Activated CD8-positive, alpha-beta memory T cell treated with anti-CD3 and anti-CD28 coated beads, Interleukin-2, amount 50 U/mL, for 1 hour (primary cell): Measurements from ENCODE around the gene ST8SIA6.
"Not testable (repeated sequence)": the region's sequence is repeated elsewhere in the genome, so short reads cannot be mapped to it uniquely, and the experiment has no call there.

ENCODE experiments used
- DNase-seq: peaks from one replicate; pipeline ENCODE4 v3.0.0-alpha.2; 2020; ENCODE audit errors: extremely low read depth

ST8SIA6 gene, protein sequence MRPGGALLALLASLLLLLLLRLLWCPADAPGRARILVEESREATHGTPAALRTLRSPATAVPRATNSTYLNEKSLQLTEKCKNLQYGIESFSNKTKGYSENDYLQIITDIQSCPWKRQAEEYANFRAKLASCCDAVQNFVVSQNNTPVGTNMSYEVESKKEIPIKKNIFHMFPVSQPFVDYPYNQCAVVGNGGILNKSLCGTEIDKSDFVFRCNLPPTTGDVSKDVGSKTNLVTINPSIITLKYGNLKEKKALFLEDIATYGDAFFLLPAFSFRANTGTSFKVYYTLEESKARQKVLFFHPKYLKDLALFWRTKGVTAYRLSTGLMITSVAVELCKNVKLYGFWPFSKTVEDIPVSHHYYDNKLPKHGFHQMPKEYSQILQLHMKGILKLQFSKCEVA

DNA sequence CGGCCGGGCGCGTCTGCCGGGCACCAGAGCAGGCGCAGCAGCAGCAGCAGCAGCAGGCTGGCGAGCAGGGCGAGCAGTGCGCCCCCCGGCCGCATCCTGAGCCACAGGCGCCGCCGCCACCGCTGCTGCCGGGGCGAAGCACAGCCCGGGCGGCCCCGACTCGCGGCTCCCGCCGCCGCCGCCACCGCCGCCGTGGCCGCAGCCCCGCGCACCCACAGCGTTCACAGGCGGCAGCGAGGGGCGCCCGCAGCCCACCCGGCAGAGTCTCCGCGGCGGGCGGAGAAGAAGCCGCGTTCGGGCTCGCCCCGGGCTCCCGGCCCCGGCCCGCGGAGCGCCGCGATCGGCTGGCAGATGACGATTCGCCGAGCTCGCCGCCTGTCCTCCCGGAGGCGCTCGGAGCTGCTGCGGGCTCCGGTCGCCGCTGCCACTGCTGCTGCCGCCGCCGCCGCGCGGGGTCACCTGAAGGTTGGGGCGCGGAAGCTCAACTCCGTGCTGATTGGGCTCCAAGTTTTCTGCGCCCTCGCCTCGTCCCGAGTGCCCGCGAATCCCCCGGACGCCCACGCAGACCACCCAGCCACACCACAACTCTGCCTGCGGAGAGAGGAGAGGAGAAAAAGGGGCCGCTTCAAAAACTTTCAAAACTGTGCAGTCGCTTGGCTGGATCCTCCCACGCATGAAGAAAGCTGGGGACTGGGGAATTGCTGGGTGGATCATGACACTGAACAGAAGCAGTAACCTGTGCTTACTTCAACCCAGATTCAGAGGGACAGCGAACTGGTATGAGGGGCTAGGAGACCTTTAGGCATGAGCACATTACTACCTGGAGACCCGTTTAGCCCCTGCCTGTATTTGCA, at the start of gene ST8SIA6:
Gene ST8SIA6, minus strand, starts transcription at position 435 of the 854 bp plus-strand sequence. Its CDS starts 340 bp downstream, at position 95.
- DNase-seq = no peak

DNA sequence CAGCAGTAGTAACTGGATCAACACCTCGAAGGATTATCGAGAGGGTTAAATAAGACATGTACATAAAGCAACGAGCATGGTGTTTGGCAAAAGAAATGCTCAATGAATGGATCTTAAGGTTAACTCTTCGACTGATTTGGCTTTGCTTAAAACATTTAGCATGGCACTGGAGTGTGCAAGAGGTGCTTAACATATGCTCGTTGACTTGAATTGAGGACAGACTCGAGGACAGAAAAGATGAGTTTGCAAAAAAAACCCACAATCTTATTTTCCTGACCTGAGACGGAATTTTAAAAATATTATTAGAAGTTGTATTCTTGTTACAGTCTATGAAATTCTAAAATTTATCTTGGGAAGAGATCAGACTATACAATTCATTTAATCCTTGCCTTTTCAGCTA, 49.4 kb upstream of the ST8SIA6 start:
- DNase-seq = no peak

DNA sequence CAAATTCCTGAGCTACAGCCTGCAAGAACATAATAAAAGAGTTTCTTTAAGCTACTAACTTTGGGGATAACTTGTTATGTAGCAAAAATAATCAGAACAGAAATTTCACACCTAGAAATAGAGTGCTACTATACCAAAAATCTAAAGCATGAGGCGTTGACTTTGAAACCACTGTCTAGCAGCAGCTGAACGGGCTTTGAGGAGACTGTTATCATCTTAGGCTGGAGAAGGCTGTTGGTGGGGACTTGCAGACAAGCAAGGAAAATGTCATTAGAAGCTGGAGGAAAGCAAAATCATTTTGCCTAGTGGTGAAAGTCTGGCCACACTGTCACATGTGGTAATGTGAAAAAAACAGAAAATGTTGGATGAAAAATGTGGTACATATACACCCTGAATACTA, 48.4 kb upstream of the ST8SIA6 start:
- DNase-seq = no peak

DNA sequence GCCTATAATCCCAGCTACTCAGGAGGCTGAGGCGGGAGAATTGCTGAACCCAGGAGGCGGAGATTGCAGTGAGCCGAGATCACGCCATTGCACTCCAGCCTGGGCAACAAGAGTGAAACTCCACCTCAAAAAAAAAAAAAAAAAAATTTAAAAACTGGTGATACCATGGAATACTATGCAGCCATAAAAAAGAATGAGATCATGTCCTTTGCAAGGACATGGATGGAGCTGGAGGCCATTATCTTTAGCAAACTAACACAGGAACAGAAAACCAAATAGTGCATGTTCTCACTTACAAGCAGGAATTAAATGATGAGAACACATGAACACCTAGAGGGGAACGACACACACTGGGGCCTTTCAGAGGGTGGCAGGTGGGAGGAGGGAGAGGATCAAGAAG, 44.6 kb upstream of the ST8SIA6 start:
- DNase-seq = not testable (repeated sequence)

DNA sequence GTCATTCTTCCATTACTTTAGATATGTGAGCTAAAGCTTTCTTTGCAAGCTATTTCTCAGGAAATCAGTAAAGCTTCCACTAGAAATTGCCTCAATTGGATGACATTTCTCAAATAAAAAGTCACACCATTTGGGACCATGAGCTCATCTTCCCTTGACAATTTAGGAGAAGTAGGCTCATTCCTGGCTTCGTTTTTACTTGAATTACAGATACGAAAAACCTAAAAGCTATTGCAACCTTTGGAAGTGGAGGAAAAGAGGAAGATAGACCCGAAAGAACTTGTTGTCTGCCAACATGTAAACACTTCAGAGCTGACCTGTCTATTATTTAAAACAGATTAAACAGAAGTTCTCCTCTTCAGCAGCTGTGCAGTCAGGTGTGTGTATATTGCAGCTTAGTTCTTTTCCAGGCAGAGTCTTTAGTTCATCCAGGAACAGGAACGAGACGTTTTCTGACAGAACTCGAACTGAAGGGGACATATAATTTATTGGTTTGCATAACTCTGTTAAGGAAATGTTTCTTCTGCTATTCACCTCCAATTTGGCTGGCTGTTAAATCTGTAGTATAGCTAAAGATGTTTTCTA, 43.1 kb upstream of the ST8SIA6 start:
- no peak for DNase-seq

DNA sequence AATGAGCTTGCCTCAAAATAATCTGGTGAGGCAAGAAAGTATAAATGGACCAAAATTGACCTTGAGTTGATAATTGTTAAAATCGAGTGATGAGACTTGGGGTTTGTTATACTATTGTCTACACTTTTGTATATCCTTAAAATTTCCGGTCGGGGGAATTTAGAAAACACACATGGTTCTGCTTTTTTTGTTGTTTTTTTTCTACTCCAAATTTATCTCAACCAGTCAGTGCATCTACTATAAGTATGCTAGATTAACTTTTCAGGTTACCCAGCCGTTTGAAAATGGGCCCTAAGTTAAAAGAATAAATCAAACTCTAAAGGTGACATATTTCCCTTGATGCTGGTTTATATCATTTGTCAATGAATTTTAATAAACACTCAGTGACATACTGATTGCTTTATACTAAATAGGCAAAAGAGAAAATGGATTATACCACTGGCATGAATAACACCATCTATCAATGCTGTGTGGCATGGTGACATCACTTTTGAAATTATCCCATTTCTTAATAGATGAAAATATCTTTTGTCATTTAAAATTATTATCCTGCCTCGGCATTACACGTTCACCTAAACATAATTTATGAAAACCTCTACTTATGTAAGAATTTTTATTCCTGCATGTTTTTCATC, 40.3 kb upstream of the ST8SIA6 start:
- DNase-seq = no peak

DNA sequence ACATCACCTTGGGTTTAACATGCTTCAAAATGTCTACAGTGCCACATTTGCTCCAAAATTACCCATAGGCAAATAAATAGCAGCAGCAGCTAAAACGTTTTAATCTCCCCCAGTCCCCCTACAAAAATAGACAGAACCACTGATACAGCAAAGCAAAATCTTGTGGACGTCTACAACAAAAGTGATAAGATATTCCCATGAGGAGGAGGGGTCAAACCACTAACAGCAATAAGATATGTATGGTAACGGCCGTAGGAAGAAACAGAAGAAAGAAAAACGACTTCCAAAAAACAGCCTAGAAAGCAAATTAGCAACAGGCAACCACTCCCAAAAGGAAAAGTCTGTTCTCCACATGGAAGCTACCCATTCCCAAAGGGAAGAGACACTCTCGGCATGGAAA, 34.5 kb upstream of the ST8SIA6 start:
- DNase-seq = no peak

DNA sequence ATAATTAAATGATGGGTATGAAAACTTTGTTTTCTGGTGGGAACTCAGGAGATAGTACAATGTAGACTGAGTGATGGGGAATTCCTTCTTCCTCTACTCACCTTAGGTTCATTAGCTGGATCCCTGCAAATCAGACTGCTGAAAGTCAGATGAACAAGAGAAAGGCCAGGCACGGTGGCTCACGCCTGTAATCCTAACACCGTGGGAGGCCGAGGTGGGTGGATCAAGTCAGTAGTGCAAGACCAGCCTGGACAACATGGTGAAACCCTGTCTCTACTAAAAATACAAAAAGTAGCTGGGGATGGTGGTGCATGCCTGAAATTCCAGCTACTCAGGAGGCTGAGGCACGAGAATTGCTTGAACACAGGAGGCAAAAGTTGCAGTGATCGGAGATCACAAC, 28.7 kb upstream of the ST8SIA6 start:
- DNase-seq = no peak

DNA sequence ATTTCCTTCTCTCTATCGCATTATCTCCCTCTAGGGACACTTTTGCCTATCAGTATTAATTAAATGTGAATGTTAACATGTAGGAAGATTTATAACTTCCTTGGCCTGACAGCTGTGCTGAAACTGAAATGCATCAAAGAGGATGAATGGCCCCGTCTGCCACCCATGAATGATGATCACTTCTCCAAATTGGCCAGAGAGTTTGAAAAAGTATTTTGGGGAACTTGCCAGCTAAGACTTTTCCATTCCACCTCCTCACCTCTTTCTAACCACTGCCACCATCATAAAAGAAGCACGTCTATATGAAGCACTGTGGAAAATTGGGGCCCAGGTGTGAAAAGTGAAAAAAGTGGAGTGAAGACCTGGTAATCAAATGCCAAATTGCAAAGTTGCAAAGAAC, 25.4 kb upstream of the ST8SIA6 start:
- DNase-seq = no peak

DNA sequence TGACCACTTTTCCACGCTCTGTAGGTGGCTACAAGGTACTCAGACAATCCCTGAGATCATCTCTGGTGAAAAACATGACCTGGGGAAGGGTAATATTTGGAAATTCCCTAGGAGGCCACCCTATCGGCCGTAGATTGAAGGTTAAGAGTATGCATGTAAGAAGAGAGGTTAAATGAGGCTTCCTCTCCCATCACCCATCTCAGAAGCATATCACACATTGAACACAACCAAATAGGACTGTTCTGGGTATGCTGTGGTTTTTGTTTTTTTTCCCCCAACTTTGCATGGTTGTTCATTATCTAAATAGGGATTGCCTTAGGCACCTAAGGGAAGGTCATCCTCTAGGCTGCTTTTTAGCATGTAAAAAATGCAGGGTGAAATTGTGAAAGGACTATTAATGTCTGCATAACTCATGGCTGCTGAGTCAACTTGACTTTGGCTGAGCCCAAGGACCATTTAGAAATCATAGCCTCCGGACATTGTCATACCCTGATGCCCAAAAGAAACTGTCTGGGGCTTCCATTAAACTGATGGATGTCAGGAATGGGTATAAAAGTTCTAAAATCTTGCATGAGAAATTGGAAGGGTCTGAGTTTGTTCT, 24.7 kb upstream of the ST8SIA6 start:
- no peak for DNase-seq

DNA sequence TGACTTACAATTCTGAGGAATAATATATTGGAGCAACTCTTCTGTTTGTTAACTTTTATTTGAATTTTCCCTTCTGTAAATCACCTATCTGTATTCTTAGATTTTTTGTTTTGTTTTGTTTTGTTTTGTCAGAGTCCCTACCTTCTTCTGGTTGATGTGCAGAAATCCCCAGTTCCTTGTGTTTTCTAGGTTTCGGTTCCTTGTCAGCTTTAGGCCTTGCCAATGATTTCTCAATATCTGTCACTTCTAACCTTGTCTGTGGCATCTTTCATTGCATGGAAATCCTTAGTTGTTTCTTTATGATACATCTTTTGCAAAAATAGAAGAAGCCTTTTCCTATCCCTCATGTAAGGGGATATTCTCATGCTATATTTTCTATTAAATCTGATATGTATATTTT, 21.7 kb upstream of the ST8SIA6 start:
- DNase-seq = no peak

DNA sequence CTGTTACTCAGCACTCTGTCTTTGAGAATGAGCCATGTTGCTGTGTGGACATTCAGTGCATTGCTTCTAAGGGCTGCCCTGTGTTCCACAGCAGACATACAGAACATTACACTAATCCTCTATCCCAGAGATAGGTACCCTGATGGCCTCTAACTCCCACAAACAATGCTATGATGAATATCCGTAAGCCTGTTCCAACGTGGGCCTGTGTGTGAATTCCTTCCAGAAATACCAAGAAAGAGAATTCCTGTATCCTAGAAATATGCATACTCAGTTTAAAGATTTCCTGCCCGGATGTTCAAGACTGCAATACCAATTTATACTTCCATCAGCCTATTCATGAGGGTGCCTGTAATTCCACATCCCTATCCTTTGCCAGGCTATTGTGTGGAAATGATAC, 21.3 kb upstream of the ST8SIA6 start:
- DNase-seq = no peak

DNA sequence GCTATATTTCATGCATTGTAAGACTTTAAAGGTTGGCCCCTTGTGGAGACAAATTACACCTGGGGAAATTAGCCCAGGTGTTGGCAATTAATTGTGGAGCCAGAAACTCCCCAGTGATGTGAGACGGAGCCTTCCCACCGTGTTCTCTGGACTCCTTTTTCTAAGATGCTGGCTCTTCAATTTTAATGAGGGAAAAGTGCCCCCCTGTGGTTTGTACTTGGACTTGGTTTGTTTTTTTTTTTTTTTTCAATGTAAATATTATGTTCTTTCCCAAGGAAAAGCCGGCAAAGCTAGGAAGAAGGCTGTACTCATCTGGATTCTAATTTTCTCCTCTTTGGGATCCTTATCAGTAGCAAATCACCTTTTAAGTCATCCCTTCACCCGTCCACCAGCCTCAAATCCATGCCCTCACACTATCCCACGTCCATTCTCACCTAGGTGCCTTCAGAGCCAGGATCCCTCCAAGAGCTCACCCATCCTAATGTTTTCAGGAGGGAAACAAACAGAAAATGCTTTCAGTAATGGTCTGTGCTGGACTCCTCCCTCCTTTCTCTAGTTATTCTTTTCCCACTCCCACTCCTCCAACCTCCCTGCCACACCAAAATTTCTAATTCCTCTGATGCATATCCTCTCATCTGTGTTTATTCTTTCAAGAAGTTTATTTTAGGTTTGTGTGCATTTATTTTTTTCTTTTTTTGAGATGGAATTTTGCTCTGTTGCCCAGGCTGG, 20.4 kb upstream of the ST8SIA6 start:
- DNase-seq = no peak

DNA sequence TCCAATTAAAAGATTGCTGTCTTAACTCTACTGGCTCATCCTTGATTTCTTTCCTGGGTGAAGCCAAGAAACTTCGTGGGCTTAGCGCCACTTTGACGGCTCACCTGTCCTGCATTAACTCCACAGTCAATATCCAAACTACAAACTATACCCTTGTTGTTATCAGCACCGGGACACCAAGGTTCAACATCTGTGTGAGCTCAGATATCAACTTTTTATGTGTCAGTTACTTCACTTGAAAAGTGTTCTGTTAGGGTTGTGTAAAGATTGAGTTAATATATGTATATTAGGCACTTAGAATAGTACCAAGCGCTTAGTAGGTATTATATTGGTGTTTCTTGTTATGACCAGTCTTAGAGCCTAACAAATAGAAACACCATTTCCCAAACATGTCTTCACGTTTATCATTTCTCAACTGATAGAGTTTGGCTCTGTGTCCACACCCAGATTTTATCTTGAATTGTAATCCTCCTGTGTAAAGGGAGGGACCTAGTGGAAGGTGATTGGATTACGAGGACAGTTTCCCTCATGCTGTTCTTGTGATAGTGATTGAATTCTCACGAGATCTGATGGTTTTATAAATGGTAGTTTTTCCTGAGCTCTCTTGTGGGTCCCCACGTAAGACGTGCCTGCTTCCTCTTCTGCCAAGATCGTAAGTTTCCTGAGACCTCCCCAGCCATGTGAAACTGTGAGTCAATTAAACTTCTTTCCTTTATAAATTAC, 19.0 kb upstream of the ST8SIA6 start:
- no peak for DNase-seq

DNA sequence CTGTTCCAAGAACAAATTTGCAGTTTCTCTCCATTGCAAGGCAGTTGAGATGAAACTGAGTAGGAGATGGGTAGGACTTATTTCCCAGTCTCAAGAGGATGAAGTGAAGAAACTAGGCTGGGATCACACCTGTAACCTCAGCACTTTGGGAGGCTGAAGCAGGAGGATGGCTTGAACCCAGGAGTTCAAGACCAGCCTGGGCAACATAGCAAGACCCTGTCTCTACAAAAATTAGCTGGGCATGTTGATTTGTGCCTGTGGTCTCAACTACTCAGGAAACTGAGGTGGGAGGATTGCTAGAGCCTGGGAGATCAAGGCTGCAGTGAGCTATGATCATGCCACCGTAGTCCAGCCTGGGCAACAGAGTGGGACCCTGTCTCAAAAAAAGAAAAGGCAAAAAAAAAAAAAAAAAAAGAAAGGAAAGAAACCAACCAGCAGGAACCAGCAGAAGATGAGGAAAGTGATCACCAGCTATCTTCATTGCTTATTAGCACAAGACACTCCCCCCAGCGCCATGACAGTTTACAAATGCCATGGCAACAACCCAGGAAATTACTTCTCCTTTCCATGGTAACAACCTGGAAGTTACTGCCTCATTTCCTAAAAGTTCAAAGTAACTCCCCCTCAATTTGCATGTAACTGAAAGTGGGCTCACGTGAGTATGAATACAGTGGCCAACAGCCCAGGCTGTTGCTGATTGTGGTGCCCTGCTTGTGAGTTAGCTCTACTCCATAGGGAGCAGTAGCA, 18.3 kb upstream of the ST8SIA6 start:
- no peak for DNase-seq

DNA sequence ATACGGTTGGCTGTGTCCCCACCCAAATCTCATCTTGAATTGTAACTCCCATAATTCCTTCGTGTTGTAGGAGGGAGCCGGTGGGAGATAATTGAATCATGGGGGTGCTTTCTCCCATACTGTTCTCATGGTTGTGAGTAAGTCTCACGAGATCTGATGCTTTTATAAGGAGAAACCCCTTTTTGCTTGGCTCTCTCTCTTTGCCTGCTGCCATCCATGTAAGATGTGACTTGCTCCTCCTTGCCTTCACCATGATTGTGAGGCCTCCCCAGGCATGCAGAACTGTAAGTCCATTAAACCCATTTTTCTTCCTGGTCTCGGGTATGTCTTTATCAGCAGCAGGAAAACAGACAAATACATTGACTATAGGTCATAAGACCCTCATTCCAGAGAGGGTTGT, 15.9 kb upstream of the ST8SIA6 start:
- DNase-seq = no peak

DNA sequence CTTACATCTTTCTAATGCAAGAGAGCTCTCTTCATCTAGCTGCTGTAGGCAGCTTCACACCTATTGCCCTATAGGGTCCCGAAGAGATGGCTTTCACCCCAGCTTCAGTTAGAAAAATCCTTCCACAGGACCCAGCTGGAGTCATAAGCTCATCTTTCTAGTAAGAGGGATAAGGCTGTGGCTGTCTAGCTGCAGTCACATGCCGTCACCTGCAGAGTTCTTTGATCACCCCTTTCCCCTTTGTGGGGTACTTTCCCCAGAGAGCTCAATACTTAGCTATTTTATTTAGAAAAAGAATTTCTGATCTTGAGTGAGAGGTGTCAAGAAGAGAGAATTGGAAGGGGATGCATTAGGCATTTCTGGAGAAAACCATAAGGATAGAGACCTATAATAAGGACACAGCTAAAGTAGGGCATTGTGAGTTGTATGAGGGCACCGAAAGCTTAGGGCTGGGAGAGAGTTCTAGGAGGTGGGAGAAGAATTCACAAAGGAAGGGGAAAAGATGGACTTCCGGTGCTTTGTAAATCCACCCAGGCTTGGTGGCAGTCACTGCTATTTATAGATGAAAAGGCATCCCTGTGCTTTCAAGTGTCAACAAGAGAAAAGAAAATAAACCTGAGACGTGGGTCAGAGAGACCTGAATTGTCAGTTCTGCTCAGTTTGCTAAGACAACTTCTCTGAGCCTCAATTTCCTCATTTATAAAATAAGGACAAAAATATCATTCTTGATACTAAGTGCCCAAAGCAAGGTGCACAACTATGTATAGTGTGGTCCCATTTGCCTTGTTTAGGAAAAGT, 11.1 kb upstream of the ST8SIA6 start:
- no peak for DNase-seq

DNA sequence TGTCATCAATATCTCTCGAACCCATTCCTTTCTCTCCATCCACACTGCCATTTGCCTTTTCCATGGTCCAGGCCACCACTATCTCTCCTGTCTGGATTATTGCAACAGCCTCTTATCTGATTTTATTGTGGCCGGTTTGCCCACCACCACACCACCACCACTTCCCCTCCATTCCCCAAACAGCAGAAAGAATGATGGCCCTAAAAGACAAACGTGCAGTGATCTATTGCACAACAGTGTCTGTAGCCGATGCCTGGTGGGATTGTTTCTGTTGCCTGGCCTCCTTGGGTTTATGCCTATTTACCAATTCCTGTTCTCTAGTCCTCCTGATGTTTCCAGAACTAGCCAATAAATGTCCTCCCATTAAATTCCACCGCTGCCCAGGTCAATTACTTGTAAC, 10.2 kb upstream of the ST8SIA6 start:
- DNase-seq = no peak

DNA sequence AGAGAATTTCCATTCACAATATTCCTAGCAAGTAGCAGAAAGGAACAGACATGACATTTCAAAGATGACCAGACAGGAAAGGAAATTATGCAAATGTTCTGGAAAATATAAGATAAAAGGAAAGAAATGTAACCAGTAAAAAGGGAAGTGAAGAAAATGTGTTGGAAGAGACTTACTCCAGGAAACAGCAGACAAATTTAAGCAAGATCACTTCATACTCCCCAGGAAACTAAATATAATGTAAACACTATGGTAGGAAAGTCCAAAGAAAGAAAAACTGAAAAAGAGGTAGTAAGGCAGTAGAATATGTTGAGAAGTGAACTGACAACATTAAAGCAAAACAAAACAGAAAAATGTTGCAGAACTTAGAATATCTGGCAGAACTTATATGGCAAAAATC, 6.4 kb upstream of the ST8SIA6 start:
- no peak for DNase-seq
